Midbrain (tissue), 1 donor: ENCODE data around the gene LYPD8.
"Not testable (repeated sequence)": the region's sequence is repeated elsewhere in the genome, so short reads cannot be mapped to it uniquely, and the experiment has no call there.

Source experiments
- DNase-seq: peaks from one replicate; lab custom pipeline; 2025; lab: John Stamatoyannopoulos, UW

The LYPD8 gene, protein sequence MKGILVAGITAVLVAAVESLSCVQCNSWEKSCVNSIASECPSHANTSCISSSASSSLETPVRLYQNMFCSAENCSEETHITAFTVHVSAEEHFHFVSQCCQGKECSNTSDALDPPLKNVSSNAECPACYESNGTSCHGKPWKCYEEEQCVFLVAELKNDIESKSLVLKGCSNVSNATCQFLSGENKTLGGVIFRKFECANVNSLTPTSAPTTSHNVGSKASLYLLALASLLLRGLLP

DNA sequence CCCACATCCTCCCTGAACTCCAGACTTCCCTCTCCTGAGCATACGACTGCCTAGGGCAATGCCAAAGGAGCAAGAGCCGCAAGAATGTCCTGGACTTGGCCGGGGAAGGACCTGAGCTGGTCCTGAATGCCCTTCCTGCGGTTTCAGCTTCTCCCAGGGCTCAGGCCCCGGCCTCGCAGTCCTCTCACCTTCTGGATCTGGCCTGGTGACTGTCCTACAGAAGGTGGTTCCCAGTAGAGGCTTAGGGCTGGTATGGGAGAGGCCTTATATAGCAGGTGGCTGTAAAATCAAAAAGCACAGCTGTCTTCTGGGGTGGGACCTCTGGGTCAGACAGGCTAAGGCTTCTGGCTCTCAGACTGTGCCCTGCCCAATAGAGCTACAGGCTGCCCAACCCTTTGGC is at the start of gene LYPD8:
TSS of gene LYPD8 (minus strand) at position 243 of the 400 bp plus-strand sequence. CDS start 4,678 bp downstream, outside the sequence.
- no peak for DNase-seq

DNA sequence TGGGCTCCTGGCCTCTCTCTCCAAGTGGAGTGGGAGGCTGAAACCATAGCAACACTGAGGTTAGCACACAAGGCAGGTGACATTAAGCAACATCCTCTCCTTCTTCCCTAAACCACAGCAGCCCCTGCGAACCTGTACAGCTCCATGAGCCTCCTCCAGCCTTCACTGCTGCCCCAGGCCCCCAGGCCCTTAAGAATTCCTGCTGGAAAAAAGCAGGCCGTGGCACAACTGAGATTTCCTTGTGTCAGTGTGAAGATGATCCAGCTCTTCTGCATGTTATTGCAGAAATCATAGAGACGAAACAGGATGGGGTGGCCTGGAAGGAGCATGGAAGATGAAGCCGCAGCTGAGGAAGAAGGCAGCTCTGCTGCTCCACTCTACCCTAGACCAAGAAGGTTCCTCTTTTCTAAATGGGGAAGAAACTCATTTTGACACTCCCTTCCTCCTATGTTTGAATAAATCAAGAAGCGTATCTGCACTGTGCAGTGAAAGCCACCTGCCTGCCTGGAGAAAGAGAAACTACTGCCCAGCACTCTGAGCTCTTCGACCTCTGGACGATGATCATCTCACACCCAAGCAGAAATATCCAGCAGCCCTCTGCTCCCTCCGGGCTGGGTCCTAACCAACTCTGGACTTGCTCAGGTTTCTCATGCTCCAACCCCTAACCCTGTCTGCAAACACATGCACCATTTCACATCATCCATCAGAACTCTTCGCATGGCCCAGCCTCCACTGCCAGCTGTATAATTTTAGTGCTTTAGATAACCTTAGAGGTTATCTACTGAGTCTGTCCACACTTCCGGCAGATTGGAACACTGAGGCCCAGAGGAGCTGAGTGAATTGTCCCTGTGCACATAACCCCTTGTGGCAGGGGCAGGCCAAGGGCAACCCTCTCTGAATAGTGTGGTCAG is 49.5 kb upstream of the LYPD8 start:
- DNase-seq, result no peak

DNA sequence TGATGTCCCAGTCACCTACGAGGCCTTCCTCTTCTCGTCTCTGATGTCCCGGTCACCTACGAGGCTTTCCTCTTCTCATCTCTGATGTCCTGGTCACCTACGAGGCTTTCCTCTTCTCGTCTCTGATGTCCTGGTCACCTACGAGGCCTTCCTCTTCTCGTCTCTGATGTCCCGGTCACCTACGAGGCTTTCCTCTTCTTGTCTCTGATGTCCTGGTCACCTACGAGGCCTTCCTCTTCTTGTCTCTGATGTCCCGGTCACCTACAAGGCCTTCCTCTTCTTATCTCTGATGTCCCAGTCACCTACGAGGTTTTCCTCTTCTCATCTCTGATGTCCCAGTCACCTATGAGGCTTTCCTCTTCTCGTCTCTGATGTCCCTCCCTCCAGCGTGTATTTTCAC is 47.9 kb upstream of the LYPD8 start:
- DNase-seq, result not testable (repeated sequence)

DNA sequence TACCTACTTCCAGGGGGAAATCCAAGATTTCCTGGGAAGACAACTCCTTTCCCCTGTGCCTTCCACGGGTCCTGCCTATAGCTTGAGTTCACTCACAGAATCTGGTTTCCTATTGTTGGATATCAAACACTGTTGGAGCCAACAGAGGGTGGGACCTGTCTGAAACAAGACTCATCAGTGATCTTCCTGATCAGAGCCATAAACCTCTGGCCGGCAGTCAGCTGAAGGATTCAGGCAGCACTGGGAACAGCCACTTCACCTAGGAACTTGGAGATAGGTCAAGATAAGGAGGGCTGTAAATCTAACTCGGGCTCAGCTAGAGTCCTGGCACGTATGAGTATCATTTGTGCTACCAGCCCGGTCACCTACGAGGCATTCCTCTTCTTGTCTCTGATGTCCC is 46.9 kb upstream of the LYPD8 start:
- no peak for DNase-seq

DNA sequence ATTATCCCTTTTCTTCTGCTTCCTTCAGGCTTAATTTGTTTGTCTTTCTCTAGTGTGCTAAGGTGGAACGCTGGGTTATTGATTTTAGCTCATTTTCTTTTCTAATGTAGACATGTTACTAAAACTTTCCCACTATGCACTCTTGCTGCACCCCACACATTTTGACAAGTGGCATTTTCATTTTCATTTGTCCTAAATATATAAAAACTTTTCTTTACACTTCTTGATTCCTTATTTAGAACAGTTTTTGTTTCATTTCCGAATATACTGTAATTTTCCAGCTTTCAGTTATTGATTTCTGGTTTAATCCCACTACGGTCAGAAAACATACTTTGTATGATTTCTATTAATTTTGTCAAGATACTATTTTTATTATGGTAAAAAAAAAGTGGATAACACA is 44.9 kb upstream of the LYPD8 start:
- DNase-seq, result no peak

DNA sequence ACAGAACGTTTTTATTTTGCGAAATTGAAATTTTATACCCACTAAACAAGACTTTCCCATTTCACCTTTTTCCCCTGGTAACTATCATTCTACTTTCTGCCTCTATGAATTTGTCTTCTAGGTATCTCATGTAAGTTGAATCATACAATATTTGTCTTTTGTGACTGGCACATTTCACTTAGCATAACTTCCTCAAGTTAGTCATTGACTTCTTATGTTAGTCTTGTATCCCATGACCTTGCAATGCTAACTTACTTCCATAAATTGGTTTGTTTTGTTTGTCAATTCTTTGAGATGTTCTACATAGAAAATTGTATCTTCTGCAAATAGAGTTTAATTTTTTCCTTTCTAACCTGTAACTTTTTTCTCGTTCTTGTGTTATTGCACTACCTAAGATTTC is 43.2 kb upstream of the LYPD8 start:
- no peak for DNase-seq

DNA sequence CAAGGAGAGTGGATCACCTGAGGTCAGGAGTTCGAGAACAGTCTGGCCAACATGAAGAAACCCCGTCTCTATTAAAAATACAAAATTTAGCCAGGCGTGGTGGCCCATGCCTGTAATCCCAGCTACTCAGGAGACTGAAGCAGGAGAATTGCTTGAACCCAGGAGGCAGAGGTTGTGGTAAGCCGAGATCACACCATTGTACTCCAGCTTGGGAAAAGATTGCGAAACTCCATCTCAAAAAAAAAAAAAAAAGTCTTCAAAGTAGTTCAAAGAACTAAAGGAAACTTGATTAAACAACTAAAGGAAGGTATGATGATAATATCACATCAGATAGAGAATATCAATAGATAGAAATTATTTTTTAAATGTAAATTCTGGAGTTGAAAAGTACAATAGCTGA is 39.1 kb upstream of the LYPD8 start:
- DNase-seq, result not testable (repeated sequence)

DNA sequence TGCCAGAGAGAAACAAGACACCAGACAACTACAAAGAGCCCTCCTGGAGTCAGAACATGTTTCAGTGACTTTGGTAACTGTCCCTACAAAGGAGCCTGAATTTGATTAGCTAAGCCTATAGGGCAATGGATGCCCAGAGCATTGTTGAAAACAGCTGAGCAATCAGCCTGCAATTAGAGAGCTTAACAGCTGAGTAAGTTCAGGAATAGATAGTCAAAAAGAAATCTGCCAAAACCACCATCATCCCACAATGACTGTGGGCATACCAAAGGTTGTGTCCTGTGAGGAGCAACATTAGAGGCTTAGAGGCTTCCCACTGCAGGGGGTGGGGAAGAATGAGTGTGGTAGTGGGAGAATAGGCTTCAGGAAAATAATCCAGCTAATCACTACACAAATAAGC is 38.0 kb upstream of the LYPD8 start:
- no peak for DNase-seq

DNA sequence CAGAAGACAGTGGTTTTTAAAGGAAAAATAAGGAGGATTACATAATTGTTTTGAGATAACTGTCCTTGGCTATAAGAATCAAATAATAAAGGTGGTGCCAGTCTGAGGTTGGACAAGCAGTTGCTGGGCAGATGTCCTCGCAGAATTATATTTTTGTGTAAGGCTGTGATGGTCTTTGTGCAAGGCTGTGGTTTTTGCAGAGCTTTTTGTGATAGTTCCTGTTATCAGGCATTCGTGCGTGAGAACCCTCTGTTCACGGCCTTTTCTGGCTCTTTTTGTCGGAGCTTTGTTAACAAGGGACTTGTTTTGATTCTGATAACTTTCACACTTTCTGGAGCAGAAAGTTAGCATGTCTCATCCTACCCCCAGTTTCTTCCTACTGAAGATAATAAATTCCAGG is 36.8 kb upstream of the LYPD8 start:
- no peak for DNase-seq

DNA sequence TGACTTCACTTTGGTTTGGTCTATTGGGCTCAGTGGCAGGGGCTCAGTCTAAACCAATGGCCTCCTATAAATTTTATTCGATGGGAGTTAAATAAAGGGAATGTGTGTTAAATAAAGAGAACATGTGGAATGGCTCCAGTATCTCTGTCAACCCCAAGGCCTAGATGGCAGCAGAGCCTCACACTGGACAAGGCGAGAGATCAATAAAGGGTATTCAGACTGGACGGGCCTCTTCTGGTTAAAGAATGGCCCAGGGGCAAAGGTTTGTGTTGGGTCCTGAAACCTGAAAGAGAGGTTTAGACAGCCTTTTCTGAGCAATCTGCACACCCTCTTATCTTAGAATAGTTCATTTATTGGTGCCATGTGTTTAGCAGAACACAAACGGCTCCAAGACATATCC is 35.5 kb upstream of the LYPD8 start:
- DNase-seq, result no peak

DNA sequence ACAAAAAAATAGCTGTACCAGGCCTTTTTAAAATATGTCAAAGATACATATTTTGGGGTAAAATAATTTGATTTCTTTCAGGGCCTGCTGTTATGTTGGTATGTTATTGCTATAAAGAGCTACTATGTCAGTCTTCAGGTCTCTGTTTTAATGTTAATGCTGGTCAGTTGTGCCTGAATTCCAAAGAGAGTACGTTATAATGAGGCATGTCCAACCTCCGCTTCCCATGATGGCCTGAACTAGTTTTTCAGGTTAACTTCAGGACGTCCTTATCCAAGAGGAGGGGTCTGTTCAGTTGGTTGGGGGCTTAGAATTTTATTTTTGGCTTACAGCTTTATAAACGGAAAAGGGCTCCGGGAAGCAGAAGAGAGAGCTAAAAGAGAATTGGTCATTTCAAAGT is 34.9 kb upstream of the LYPD8 start:
- DNase-seq, result no peak

DNA sequence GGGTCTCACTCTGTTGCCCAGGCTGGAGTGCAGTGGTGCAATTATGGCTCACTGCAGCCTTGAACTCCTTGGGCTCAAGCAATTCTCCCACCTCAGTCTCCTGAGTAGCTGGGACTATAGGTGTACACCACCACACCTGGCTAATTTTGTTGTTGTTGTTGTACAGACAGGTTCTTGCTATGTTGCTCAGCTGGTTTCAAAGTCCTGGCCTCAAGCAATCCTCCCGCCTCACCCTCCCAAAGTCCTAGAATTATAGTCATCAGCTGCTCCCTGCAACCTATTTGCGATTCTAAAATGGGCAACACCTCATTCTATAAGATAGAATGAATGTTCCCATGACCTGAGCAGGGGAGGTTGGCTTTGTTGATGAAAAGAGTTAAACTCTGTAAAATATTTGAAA is 33.8 kb upstream of the LYPD8 start:
- DNase-seq, result not testable (repeated sequence)

DNA sequence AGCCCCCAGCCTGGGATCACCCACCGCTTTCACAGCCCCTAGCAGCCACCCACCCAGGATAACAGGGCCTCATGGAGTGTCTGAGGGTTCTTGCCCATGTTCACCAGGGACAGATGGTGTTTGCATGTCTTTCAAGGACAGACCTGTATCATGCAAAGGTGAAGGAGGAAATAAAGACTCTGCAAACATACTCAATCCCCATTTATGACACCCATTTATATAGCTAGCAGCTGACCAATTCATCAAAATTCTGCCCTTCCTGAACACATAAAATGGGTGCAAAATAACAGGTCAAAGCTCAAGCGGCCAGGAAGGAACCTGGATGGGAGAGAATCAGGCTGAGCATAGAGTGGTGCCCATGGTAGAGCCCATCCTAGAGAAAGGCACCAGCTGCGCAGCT is 32.8 kb upstream of the LYPD8 start:
- no peak for DNase-seq

DNA sequence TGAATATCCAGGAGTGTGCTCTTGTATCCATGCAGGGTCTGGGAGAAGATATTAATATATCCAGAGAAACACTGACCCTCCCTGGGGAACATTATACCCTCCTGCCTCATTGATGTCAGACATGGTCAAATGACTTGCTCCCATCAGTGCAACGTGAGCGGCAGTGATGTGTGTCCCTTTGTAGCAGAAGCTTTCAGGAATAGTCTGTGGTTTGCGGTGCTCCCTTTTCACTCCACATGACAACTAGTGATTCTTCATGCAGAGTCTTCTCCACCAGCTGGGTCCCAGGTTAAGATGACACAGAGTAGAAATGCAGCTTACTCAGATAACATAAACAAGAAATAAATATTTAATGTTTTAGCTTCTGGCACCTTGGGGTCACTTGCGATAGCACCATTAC is 31.9 kb upstream of the LYPD8 start:
- DNase-seq, result no peak

DNA sequence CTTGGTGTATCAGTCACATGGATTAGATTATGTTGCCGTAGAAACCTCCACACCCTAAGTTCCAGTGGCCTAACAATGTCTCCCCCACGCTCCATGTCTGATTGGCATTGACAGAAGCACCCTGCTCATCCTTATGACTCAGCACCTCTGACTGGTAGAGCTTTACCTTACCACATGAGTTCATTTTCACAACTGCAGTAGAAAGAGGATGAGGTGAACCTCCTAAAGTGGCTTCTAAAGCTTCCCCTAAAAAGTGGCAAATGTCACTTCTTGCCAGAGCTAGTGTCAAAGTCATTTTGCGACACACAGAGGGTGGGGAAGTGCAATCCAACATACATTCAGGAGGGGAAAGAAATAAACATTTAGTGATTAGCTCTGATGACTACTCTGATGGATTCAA is 30.6 kb upstream of the LYPD8 start:
- DNase-seq, result no peak

DNA sequence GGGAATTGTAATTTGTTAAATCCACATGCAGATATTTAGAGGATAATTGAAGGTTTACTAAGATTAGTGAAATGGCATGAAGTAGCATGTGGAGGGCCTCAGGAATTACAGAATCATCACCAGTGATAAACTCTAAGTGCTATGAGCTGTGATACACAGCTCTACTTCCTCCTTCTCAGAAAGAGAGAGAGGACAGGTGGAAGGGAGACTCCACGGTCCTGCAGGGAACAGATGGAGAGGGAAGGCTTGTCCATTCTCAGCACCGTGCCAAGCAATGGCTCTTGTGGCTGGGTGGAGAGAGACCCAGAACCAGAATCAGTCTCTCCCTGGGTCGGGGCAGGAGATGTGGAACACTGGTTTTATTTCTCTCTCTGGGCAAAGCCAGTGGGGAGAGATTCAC is 27.8 kb upstream of the LYPD8 start:
- DNase-seq, result no peak

DNA sequence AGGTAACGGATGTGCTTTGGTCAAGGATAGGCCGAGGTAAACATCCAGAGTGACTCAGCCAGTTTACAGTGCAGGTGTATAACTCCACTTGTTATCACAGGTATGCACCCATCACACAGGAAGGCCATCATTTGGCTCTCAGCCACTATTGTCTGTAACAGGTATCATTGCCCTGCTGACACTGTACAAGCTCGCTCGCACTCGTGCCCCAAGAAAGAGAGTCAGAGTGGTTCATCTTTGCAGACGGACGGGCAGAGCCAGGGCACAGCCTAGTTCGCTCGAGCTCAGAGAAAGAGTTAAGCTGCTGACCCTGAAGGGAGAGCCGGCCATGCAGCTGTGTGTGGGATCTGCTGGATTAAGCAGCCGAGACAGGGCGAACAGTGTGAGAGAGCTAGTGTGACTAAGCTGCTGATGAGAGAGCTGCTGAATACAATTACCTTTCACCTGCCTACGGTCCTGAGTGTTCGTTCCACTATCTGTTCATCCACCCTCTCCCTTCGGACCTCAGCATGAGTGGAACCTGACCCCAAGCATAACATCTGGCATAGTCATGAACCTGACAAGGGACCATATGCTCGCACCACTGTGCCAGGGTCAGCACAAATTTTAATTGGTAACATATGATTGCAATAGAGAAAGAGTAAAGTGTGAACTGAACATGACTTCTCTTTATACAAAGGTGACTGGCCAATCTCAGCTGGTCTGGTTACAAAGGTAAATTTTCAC is 27.0 kb upstream of the LYPD8 start:
- DNase-seq, result no peak

DNA sequence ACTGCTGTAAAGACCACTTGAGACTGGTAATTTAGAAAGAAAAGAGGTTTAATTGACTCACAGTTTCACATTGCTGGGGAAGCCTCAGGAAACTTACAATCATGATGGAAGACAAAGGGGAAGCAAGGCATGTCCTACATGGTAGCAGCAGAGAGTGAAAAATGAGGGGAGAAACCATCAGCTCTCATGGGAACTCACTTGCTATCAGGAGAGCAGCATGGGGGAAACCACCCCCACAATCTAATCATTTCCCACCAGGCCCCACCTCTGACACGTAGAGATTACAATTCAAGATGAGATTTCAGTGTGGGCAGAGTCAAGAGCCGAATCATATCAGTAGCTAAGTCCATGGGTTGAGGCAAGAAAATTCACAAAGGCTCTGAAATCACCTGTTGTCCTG is 23.8 kb upstream of the LYPD8 start:
- DNase-seq, result no peak

DNA sequence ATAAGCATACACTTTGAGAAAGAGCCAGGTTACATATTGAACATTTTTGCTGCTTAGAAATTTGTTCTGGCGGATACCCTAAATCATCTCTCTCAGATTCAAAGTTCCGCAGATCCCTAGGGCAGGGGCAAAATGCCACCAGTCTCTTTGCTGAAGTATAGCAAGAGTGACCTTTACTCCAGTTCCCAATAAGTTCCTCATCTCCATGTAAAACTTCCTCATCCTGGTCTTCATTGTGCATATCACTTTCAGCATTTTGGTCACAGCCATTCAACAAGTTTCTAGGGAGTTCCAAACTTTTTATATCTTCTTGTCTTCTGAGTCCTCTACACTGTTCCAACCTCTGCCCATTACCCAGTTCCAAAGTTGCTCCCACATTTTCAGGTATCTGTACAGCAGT is 23.3 kb upstream of the LYPD8 start:
- DNase-seq, result no peak

DNA sequence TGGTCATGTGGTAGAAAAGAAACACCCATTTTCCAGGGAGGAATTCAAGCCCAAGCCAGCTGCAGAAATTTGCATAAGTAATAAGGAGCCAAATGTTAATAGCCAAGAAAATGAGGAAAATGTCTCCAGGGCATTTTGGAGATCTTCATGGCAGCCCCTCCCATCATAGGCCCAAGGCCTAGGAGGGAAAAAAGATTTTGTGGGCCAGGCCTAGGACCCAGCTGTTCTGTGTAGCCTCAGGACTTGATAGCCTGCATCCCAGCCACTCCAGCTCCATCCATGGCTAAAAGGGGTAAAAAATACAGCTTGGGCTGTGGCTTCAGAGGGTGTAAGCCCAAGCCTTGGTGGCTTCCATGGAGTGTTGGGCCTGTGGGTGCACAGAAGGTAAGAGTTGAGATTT is 21.4 kb upstream of the LYPD8 start:
- DNase-seq, result no peak

DNA sequence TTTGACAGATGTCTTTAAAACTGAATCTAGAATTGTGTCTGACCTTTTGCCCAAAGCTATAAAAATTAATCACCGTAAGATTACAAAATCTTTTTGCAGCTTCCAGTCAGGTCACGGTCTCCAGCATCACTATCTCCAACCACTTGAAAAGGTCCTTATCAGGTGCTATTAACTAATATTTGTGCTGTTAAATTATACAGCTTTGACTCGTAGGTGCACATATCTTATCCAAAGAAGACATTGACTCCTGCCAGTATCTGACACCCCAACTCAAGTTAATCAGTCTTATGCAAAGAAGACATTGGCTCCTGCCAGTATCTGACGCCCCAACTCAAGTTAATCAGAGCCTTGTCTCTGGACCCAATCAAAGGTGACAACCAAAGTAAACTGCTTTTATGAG is 19.9 kb upstream of the LYPD8 start:
- no peak for DNase-seq

DNA sequence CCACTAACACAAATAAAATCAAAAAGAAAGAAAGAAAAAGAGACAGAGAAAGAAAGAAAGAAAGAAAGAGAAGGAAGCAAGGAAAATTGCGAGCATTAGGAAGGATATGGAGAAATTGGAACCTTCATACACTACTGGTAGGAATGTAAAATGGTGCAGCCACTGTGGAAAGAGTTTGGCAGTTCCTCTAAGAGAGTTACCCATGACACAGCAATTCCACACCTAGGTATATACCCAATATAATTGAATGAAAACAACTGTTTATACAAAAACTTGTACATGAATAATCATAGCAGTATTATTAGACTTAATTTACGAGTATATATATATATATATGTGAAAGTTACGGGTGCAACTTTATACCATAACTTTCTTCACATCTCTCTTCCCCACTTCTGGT is 4.1 kb upstream of the LYPD8 start:
- DNase-seq, result no peak

DNA sequence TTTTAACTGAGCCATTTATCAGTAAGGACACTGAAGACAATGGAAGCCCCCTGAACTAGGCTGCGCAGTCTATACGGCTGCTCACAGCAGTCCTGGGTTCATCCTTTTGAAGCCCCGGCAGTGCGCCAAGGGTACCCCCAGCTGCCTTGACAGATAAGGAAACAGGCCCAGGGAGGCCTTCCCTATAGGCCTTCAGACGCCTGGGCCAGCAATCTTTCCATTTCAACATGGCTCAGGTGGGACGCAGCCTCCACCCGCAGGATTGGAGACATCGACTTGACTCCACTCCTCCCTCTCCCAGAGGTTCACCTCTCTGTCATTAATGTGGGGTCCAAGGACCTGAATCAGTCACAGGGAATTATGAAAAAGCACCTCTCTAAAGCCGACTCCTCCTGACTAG is 2.8 kb upstream of the LYPD8 start:
- no peak for DNase-seq
